GM18511 (cell line): ENCODE data around the gene CNOT3.
A peak's percentile ranks its signal among the peaks of the same experiment; 100 is the strongest.
"Not testable (repeated sequence)": the region's sequence is repeated elsewhere in the genome, so short reads cannot be mapped to it uniquely, and the experiment has no call there.

Experiments
- ATAC-seq: cut with Tn5 transposase; IDR thresholded peaks from one replicate; pipeline ENCODE4 v1.9.1; 2021; ENCODE audit warnings: mild to moderate bottlenecking, moderate library complexity; ENCODE audit not compliant: unreplicated experiment

Gene CNOT3

GRCh38 chr19:54165222-54165621 lies 27.7 kb downstream of the CNOT3 start:
- ATAC-seq: no peak

DNA sequence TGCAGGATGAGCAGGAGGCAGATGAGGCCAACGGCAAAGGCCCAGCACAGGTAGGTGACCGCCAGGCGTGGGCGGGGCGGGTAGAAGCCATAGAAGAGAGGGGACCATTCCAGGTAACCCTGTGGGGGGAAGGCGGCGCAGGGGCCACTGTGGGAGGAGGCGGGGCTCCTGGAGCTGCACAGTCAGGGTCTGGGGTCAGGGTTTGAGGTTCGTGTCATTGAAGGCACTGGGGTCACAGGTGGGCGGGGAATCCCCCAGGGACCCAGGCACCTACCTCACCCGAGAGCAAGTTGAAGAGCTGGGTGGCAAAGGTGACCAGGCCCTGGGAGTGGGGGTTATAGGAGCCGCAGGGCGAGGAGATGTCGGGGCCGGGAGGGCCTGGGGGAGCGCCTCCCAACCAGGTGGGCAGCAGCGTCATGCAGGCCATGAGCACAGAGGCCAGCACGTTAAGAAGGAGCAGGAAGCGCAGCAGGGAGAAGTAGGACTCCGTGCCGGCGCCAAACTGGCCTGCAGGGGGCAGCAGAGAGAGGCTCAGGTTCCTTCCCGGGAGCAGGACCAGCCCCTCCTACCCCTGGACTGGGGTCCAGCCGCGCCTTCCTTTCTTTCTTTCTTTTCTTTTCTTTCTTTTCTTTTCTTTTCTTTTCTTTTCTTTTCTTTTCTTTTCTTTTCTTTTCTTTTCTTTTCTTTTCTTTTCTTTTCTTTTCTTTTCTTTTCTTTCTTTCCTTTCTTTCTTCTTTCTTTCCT lies 30.8 kb downstream of the CNOT3 start:
- no peak for ATAC-seq

DNA sequence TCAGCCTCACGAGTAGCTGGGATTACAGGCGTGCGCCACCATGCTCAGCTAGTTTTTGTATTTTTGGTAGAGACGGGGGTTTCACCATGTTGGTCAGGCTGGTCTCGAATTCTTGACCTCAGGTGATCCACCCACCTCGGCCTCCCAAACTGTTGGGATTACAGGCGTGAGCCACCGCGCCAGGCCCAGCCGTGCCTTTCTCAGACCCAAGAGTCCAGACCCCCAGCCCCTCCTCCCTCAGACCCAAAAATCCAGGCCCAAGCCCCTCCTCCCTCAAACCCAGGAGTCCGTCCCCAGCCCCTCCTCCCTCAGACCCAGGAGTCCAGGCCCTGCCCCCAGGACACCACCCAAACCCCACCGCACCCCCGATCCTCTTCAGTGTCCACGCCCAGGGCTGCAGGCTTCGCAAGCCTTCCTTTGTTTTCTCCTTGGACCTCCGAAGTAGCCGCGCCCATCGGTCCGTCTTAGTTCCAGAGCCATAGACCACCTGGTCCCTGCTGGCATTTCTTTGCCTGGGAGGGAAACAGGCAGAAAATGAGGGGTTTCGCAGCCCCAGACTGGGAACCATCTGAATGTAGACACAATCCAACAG lies 31.7 kb downstream of the CNOT3 start:
- no peak for ATAC-seq

DNA sequence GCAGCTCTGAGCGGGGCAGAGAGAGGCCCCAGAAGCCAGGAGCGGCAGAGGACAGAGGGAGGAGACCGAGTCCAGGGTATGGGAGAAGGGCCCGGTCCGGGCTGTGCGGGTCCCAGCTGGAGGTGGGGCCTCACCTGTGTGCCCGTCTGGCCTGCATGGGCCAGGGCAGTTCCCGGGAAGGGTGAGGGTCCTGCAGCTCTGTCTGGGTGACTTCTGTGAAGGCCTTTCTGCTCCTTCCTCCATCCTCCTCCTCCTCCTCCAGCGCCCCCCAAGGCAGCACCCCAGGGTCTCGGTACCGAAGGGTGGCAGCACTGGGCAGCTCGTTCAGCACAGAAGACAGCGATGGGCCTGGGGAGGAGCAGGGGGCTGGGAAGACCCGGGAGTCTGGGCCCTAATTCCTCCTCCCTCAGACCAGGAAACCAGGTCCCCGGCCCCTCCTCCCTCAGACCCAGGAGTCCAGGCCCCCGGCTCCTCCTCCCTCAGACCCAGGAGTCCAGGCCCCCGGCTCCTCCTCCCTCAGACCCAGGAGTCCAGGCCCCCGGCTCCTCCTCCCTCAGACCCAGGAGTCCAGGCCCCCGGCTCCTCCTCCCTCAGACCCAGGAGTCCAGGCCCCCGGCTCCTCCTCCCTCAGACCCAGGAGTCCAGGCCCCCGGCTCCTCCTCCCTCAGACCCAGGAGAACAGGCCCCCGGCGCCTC lies 34.3 kb downstream of the CNOT3 start:
- not testable (repeated sequence) for ATAC-seq

DNA sequence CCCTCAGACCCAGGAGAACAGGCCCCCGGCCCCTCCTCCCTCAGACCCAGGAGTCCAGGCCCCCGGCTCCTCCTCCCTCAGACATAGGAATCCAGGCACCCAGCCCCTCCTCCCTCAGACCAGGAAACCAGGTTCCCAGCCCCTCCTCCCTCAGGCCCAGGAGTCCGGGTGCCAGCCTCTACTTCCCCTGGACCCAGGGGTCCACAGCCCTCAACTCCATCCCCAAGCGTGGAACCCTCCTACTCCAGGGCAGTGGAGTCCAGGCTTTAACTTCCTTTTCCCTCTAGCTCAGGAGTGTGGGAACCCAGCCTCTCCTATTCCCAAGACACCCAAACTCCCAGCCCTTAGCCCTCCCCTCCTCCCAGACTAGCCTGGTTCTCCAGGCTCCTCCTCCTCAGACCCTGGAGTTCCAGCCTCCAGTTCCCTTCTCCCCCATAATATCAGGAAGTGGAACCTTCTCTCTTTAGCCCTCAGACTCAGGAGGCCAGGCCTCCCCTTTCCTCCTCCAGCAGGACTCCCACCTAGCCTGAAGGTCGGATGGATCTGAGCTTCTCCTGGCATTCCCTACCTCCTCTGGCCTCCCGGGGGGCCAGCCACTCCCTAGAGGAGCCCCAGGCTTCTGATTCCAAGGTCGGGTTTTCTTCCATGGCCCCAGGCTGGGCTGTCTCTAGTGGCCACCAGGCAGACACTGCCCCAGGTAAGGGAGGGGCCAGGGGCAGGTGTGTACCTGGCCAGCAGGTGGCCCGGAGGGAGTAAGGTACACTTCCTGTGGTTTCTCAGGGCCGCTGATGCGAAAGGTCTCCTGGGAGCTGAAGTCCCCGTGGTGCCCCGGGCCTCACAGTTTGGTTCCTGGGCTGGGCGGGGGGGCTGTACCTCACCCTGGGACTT lies 35.2 kb downstream of the CNOT3 start, which contains the start of gene TMC4:
TMC4 (minus strand) TSS at position 690 of the 888 bp plus-strand sequence; CDS start at position 647, 43 bp downstream.
- ATAC-seq: no peak

DNA sequence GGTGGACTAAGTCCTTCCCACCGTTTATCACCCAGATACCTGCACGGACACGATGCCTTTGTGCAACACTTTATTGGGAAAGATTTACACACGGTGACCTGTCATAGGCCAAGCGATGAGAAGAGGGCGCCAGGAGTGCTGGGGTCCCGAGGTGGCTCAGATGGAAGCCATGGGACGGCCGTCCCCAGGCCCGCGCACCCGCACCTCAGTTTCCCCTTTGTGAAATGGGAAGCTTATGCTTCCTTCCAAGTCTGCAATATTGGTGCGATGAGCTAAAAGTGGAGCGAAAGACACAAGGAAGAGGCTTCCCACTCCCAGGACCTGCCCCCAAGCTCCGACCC lies 35.8 kb downstream of the CNOT3 start:
- no peak for ATAC-seq

DNA sequence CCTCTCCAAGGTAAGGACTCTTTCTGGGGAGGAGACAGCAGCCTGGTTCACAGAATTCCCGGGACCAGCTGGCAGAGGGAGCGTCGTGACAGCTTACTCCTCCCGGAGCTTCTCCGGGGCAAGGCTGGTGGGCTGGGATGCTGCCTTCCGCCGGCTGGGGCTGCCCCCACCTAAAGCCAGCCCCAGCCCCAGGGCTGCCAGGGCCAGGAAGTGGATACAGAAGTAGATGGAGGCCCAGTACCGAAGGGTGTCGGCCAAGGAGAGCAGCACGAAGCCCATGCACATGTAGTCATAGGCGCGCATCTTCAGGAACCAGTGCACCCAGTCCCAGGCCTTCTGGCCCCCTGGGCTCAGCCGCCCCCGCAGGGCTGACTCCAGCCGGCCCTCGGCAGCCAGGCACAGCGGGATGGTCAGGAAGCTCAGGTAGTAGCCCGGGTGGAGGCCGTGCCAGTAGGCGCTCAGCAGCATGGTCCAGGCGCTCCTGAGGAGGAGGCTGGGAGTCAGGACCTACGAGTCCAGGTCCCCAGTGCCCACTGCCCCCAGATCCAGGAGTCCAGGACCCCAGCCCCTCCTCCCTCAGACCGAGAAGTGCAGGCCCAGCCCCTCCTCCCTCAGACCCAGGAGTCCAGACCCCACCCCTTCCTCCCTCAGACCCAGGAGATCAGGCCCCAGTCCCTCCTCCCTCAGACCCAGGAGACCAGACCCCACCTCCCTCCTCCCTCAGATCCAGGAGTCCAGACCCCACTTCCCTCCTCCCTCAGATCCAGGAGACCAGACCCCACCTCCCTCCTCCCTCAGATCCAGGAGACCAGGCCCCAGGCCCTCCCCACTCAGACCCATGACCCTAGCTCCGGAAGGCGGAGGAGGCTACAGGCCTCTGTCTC lies 36.6 kb downstream of the CNOT3 start:
- no peak for ATAC-seq

- ATAC-seq: no peak
Measured at GRCh38 chr19:54178581-54179261, 41.2 kb downstream of the CNOT3 start.

GRCh38 chr19:54179262-54179852 lies 41.8 kb downstream of the CNOT3 start:
- no peak for ATAC-seq

- no peak for ATAC-seq
Measured at GRCh38 chr19:54179921-54180461, 42.4 kb downstream of the CNOT3 start.

DNA sequence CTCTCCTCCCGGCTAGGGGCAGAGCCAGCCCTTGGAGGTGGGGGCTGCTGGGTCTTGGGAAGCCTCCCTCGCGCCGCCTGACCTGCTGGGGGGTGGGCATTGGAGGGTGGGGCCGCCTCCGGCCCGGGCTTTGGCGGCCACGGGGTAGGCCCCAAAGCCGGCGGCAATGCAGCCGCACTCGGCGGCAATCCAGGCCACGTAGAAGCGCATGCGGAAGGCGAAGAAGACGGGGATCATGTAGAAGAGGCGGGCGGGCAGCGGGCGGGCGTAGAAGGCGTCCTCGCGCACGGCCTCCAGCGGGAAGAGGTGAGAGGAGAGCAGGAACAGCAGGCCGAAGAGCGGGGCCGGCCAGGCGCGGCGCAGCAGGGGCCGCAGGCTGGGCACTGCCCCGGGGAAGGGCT lies 43.1 kb downstream of the CNOT3 start:
- ATAC-seq: no peak

DNA sequence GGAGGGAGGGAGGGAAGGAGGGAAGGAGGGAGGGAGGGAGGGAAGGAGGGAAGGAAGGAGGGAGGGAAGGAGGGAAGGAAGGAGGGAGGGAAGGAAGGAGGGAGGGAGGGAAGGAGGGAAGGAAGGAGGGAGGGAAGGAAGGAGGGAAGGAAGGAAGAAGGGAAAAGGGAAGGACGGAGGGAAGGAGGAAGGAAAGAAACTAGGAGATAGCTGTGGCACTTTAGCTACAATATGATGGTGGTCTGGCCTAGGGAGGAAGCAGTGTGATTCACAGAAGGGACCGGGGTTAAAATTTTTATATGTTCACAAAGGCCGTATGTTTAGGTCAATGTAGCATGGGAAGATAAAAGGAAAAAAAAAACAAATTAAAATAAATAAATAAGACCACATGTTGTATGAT lies 44.3 kb downstream of the CNOT3 start:
- not testable (repeated sequence) for ATAC-seq

DNA sequence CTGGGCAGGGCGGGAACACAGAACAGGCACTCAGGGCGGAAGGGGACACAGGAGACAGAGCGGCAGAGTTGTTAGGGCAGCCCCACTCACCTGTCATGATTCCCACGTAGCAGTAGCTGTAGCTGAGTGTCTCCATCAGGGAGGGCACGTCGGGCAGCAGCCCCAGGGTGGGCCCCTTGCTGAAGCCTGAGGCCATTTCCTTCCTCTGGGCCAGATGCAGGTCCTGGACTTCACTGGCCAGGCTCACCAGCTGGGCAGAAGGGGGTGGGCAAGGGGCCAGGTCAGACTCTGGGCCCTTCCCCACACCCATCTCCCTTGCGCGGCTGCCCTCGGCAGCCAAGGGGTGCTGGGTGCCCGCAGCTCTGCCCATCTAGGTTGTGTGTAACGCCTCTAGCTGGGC lies 45.9 kb downstream of the CNOT3 start:
- ATAC-seq: no peak

- ATAC-seq: no peak
Measured at GRCh38 chr19:54186351-54186750, 48.8 kb downstream of the CNOT3 start.

- ATAC-seq: no peak
Measured at GRCh38 chr19:54186934-54187381, 49.4 kb downstream of the CNOT3 start.

DNA sequence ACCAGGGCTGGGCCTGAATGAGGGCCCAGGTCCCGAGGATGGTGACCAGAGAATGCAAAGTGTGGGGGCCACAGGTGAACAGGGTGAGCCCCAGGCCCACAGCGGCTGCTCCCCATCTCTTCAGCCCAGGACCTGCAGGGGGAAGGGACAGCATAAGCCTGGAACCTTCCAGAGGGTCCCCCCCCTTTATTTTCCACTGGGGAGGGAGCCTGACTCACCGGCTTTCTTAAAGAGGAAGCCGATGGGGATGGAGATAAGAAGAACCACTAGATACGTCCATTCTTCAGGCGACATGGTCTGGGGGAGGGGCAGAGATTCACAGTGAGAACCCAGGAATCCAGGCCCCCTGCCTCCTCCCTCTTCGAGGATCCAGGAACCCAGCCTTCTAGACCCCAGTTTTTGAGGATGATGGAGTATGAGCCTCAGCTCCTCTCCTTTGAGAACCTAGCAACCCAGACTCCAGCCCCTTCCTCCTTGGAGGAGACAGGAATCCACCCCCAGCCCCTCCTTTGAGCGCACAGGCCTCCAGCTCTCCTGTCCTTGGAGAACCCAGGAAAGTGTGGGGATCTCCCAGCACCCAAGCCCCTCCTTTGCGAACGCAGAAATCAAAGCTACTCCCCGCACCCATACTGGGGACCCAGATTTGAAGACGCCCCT lies 50.8 kb downstream of the CNOT3 start:
- no peak for ATAC-seq

- peak; percentile 27 for ATAC-seq
Measured at GRCh38 chr19:54189145-54189734, 51.7 kb downstream of the CNOT3 start, which contains the start of gene MBOAT7. MBOAT7 (minus strand) TSS chr19:54189580; CDS start chr19:54188508, 1,072 bp downstream.
